Breast epithelium (tissue), 4 donors: ENCODE data around the gene ZNF70. TPM values are rescaled to one million over a fixed set of nuclear protein-coding genes. Genes with fewer than 3 reads are reported as not detected.

ENCODE experiments used
- DNase-seq, 2 donors: peaks; one replicate each; pipeline ENCODE4 v3.0.0-alpha.2; 2019; ENCODE audit warnings: low spot score in 2 of 2
- H3K27ac ChIP-seq, 2 donors: fragments of 200-600 bp; sonication (generic) in 1 of 2; one replicate each; pipeline ENCODE4 v1.5.1; 2016 to 2019; ENCODE audit warnings: mild to moderate bottlenecking in 1 of 2
- H3K27me3 ChIP-seq, 2 donors: fragments of 200-600 bp; sonication (generic) in 1 of 2; one replicate each; pipeline versions ENCODE4 v1.5.1 to v1.6.0; 2017 to 2019; ENCODE audit warnings: control low read depth in 1 of 2, mild to moderate bottlenecking in 1 of 2
- H3K36me3 ChIP-seq: fragments of 200-600 bp; one replicate; pipeline ENCODE4 v1.5.1; 2019
- H3K4me1 ChIP-seq, 2 donors: fragments of 200-600 bp; sonication (generic); one replicate each; pipeline ENCODE4 v1.5.1; 2016 to 2019; ENCODE audit warnings: control low read depth in 1 of 2
- H3K4me3 ChIP-seq, 3 donors: fragments of 200-600 bp; sonication (generic); 1 replicate in 2 of 3; 2 replicates in 1 of 3; pipeline ENCODE4 v1.5.1; 2016 to 2019; ENCODE audit warnings: mild to moderate bottlenecking in 3 of 3, moderate library complexity in 2 of 3
- H3K9me3 ChIP-seq, 2 donors: fragments of 200-600 bp; sonication (generic) in 1 of 2; one replicate each; pipeline ENCODE4 v1.5.1; 2016 to 2019; ENCODE audit warnings: control low read depth in 1 of 2
- CTCF ChIP-seq, 3 donors: fragments of 450-650 bp; IDR thresholded peaks; one replicate each; pipeline ENCODE4 v1.5.1; 2016 to 2017; ENCODE audit warnings: antibody characterized with exemption in 3 of 3, mild to moderate bottlenecking in 3 of 3, moderate library complexity in 3 of 3
- POLR2A ChIP-seq: fragments of 450-650 bp; IDR thresholded peaks from one replicate; pipeline ENCODE4 v1.6.1; 2016; ENCODE audit warnings: antibody characterized with exemption, mild to moderate bottlenecking, moderate library complexity
- POLR2AphosphoS5 ChIP-seq, 3 donors: sonication (generic); formaldehyde crosslinking; IDR thresholded peaks; one replicate each; pipeline ENCODE4 v1.6.1; 2017; ENCODE audit warnings: antibody characterized with exemption in 3 of 3
- intact Hi-C: fragments of 100-400 bp; cut with DNase I; formaldehyde crosslinking; loops from one replicate; pipeline ENCODE4 v1.15.1; 2023; ENCODE audit warnings: low total_unique reads
- total RNA-seq, 3 donors: library from RNA; depleted of rRNA; stranded (reverse); fragments of >200 nt; gene quantifications; one replicate each; pipeline ENCODE4 v1.1.0, GENCODE V29; 2016

ZNF70 gene
- total RNA-seq, 3 donors from 2014 or later, result 3.2 to 4.6 (median 4.1) TPM

DNA sequence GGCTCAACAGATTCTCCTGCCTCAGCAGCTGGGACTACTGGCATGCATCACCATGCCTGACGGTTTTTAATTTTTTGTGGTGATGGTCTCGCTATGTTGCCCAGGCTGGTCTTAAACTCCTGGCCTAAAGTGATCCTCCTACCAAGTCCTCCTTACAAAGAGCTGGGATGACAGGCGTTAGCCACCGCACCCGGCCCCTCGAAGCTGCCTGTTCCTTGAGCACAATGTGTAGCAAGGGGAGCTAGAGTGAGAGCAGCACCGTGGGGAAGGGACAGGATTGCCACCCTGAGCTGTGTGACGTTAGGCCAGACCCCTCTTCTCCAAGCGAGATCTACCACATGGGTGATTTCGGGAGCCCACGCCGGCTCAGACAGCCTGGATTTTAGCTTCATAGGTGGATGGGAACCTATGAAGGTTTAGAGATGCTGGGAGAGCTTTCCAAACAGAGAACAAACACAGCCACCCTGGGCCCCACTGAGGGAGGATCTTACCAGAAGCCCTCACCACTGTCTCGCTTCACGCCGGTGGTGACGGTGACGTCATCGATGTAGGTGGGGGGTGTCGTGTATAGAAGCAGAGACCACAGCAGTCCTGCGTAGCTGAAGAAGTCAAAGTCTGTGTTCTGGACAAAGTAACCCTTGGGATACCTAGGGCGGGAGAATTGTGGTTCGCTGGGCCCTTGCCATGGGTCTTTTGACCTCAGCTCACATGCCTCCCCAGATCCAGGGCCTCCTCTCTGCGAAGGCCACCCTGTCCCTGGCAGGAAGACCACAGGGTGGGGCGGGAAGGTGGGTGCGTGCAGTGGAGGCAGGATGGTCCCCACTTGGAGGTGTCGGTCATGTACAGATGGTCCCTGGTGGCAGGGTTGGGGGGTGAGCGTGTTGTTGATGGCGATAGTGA, 37.0 kb downstream of the ZNF70 start:
- Histone ChIP-seq H3K4me3 (no peak overlapping the region), H3K27me3 (no peaks in the 10 kb centered on the region), H3K4me1 (no peaks in the 10 kb centered on the region), H3K36me3 (no peaks in the 10 kb centered on the region), H3K9me3 (no peaks in the 10 kb centered on the region), H3K27ac (no peak overlapping the region)
- DNase-seq, result peak in 1 of 2 donors; percentile 24
- no peak for TF ChIP-seq POLR2AphosphoS5 (IDR thresholded peaks at IDR 0.05)
- TF ChIP-seq CTCF (IDR thresholded peaks at IDR 0.05), result no peak
- no peak for TF ChIP-seq POLR2A
- intact Hi-C loops, result no loop called here

DNA sequence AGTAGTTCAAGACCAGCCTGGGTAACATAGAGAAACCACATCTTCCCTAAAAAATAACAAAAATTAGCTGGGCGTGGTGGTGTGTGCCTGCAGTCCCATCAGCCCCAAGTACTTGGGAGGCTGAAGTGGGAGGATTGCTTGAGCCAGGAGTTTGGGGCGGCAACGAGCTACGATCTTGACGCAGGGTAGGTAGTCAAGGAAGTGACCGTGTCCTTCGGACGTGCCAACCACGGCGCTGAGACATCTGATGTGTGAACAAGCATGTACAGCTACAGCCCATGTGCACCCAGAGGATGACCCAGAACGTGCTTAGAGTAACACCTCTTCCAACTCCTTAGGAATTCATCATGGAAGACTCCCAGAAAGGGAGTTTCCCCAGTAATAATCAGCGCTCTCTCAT, 38.7 kb downstream of the ZNF70 start:
- H3K36me3 ChIP-seq, result no peaks in the 10 kb centered on the region
- H3K4me1 ChIP-seq, result no peaks in the 10 kb centered on the region
- H3K4me3 ChIP-seq, result no peak overlapping the region
- H3K27ac ChIP-seq, result no peak overlapping the region
- H3K27me3 ChIP-seq, result no peaks in the 10 kb centered on the region
- intact Hi-C loops, result no loop called here
- TF ChIP-seq POLR2A, result no peak
- TF ChIP-seq POLR2AphosphoS5 (IDR thresholded peaks at IDR 0.05), result no peak
- TF ChIP-seq CTCF (IDR thresholded peaks at IDR 0.05), result no peak
- H3K9me3 ChIP-seq, result no peaks in the 10 kb centered on the region
- DNase-seq, result peak in 1 of 2 donors; percentile 49

GRCh38 chr22:23709107-23709506, 41.8 kb downstream of the ZNF70 start:
- Histone ChIP-seq H3K27me3 (no peaks in the 10 kb centered on the region), H3K9me3 (no peaks in the 10 kb centered on the region), H3K4me1 (no peaks in the 10 kb centered on the region), H3K36me3 (no peaks in the 10 kb centered on the region), H3K4me3 (no peak overlapping the region), H3K27ac (no peak overlapping the region)
- TF ChIP-seq POLR2AphosphoS5 (IDR thresholded peaks at IDR 0.05) (no peak), POLR2A (no peak), CTCF (IDR thresholded peaks at IDR 0.05) (no peak)
- no peak for DNase-seq
- intact Hi-C loops, result no loop called here

DNA sequence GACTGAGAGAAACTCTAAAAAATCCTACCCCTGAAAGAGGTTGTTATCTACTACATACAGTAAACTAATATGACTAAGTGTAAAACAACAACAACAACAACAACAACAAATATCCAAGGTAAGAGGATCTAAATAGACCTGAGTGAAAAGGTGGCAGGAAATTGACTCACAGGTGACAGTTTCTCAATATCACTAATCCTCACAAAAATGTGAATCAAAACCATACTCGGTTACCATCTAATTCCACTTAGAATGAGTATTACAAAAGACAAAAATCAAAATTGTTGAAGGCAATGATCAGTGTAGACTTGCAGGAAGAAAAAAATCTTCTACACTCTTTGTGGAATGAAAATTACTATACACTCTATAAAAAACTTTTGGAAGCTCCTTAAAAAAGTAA, 42.6 kb downstream of the ZNF70 start:
- TF ChIP-seq CTCF (IDR thresholded peaks at IDR 0.05) (no peak), POLR2AphosphoS5 (IDR thresholded peaks at IDR 0.05) (no peak), POLR2A (no peak)
- no peaks in the 10 kb centered on the region for H3K27me3 ChIP-seq
- no peaks in the 10 kb centered on the region for H3K4me1 ChIP-seq
- no peaks in the 10 kb centered on the region for H3K9me3 ChIP-seq
- H3K36me3 ChIP-seq, result no peaks in the 10 kb centered on the region
- intact Hi-C loops, result no loop called here
- DNase-seq, result no peak
- no peak overlapping the region for H3K4me3 ChIP-seq
- H3K27ac ChIP-seq, result no peak overlapping the region

DNA sequence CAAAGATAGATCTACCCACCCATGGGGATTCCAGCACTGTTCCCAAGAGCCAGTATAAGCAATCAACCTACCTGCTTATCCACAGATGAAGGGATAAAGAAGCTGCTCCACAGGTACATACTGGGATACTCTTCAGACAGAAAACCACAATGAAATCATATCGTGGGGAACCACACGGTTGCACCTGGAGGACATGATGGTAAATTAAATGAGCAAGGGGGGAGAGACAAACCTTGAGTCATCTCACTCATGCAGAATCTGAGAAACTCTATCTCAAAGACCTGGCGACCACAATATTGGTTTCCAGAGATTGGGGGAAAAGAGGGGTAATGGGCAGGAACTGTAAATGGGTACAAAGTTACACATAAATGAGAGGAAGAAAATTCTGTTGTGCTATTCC, 45.6 kb downstream of the ZNF70 start:
- TF ChIP-seq POLR2AphosphoS5 (IDR thresholded peaks at IDR 0.05) (no peak), CTCF (IDR thresholded peaks at IDR 0.05) (no peak), POLR2A (no peak)
- Histone ChIP-seq H3K4me3 (no peak overlapping the region), H3K36me3 (no peaks in the 10 kb centered on the region), H3K9me3 (no peaks in the 10 kb centered on the region), H3K27ac (no peak overlapping the region), H3K27me3 (no peaks in the 10 kb centered on the region), H3K4me1 (no peaks in the 10 kb centered on the region)
- no peak for DNase-seq
- intact Hi-C loops, result no loop called here
